Neural cell (in vitro differentiated cells): ENCODE results near the gene AMN1. TPM values are rescaled to one million over a fixed set of nuclear protein-coding genes. Genes with fewer than 3 reads are reported as not detected.
A peak's percentile ranks its signal among the peaks of the same experiment; 100 is the strongest.

ENCODE experiments used
- H2AFZ ChIP-seq: fragments of 200-600, 300-800 bp; sonication (generic), shearing (Covaris generic); 2 replicates; pipeline ENCODE4 v1.6.0; 2014; ENCODE audit warnings: low read depth, mild to moderate bottlenecking, antibody characterized with exemption, low read length, moderate library complexity
- H3F3A ChIP-seq: fragments of 200-600 bp; shearing (Covaris generic); 2 replicates; pipeline ENCODE4 v1.6.1; 2016; ENCODE audit warnings: mild to moderate bottlenecking, moderate library complexity, mixed read lengths, antibody characterized with exemption, low read length; ENCODE audit not compliant: insufficient read depth, poor library complexity, severe bottlenecking
- H3K27ac ChIP-seq: fragments of 200-600, 300-800 bp; sonication (generic), shearing (Covaris generic); 2 replicates; pipeline ENCODE4 v1.5.1; 2014; ENCODE audit warnings: mild to moderate bottlenecking, low read length, moderate library complexity
- H3K27me3 ChIP-seq: fragments of 300-800, 200-600 bp; sonication (generic), shearing (Covaris generic); 2 replicates; pipeline ENCODE4 v1.6.0; 2014; ENCODE audit warnings: mild to moderate bottlenecking, low read depth, low read length, moderate library complexity; ENCODE audit not compliant: insufficient read depth
- H3K36me3 ChIP-seq: fragments of 300-800, 200-600 bp; sonication (generic), shearing (Covaris generic); 2 replicates; pipeline ENCODE4 v1.5.1; 2014; ENCODE audit warnings: mild to moderate bottlenecking, antibody characterized with exemption, low read length, moderate library complexity; ENCODE audit not compliant: insufficient read depth
- H3K4me2 ChIP-seq: fragments of 300-800, 200-600 bp; sonication (generic), shearing (Covaris generic); 2 replicates; pipeline ENCODE4 v1.6.0; 2014; ENCODE audit warnings: mild to moderate bottlenecking, low read length
- H3K4me3 ChIP-seq: fragments of 300-800, 200-600 bp; sonication (generic), shearing (Covaris generic); 2 replicates; pipeline ENCODE4 v1.5.1; 2014; ENCODE audit warnings: mild to moderate bottlenecking, low read length, moderate library complexity
- H3K79me2 ChIP-seq: fragments of 200-600 bp; shearing (Covaris generic); replicated peaks from 2 replicates; pipeline ENCODE4 v1.6.0; 2014; ENCODE audit warnings: mild to moderate bottlenecking, low read length, moderate library complexity; ENCODE audit not compliant: insufficient read depth
- H3K9ac ChIP-seq: fragments of 300-800, 200-600 bp; sonication (generic), shearing (Covaris generic); 2 replicates; pipeline ENCODE4 v1.6.1; 2016; ENCODE audit warnings: mild to moderate bottlenecking, low read length, mixed read lengths
- H3K9me2 ChIP-seq: fragments of 200-600 bp; shearing (Covaris generic); 2 replicates; pipeline ENCODE4 v1.6.1; 2016; ENCODE audit warnings: mild to moderate bottlenecking, low read length, mixed read lengths; ENCODE audit not compliant: insufficient read depth
- H3K9me3 ChIP-seq: fragments of 200-600, 300-800 bp; sonication (generic), shearing (Covaris generic); 2 replicates; pipeline ENCODE4 v1.6.1; 2016; ENCODE audit warnings: mild to moderate bottlenecking, mixed run types, low read length, moderate library complexity, mixed read lengths
- H4K20me1 ChIP-seq: fragments of 200-600 bp; shearing (Covaris generic); 2 replicates; pipeline ENCODE4 v1.6.1; 2016; ENCODE audit warnings: mild to moderate bottlenecking, mixed run types; ENCODE audit not compliant: insufficient read depth
- CTCF ChIP-seq: fragments of 450-650 bp; IDR thresholded peaks from 2 replicates; pipeline ENCODE4 v1.5.1; 2014; ENCODE audit warnings: antibody characterized with exemption, mild to moderate bottlenecking, moderate library complexity; ENCODE audit not compliant: poor library complexity, severe bottlenecking
- EP300 ChIP-seq: fragments of 450-650 bp; conservative IDR thresholded peaks from 2 replicates; pipeline ENCODE4 v1.6.1; 2014; ENCODE audit warnings: antibody characterized with exemption, mild to moderate bottlenecking, moderate library complexity; ENCODE audit not compliant: poor library complexity, severe bottlenecking
- EZH2 ChIP-seq: fragments of 200-600, 300-800 bp; shearing (Covaris generic), sonication (generic); IDR thresholded peaks from 2 replicates; pipeline ENCODE4 v1.6.1; 2014; ENCODE audit warnings: antibody characterized with exemption, low read length, borderline replicate concordance, mild to moderate bottlenecking; ENCODE audit not compliant: insufficient read depth, poor library complexity, severe bottlenecking
- MXI1 ChIP-seq: fragments of 450-650 bp; conservative IDR thresholded peaks from 2 replicates; pipeline ENCODE4 v1.6.1; 2014; ENCODE audit warnings: antibody characterized with exemption, mild to moderate bottlenecking; ENCODE audit not compliant: poor library complexity, severe bottlenecking
- POLR2AphosphoS5 ChIP-seq: IDR thresholded peaks from 2 replicates; pipeline ENCODE4 v1.6.1; 2012
- RAD21 ChIP-seq: fragments of 450-650 bp; conservative IDR thresholded peaks from 2 replicates; pipeline ENCODE4 v1.6.1; 2014; ENCODE audit warnings: antibody characterized with exemption, mild to moderate bottlenecking, moderate library complexity
- REST ChIP-seq: IDR thresholded peaks from 2 replicates; pipeline ENCODE4 v1.6.1; 2012; ENCODE audit warnings: borderline replicate concordance
- SMC3 ChIP-seq: fragments of 450-650 bp; conservative IDR thresholded peaks from 2 replicates; pipeline ENCODE4 v1.6.1; 2014; ENCODE audit warnings: antibody characterized with exemption, mild to moderate bottlenecking, moderate library complexity; ENCODE audit not compliant: poor library complexity
- TAF1 ChIP-seq: IDR thresholded peaks from 2 replicates; pipeline ENCODE4 v1.6.1; 2012; ENCODE audit warnings: low read depth
- polyA minus RNA-seq: library from RNA; depleted of rRNA, polyadenylated mRNA; stranded (reverse); fragments of >200 nt; gene quantifications from 2 replicates; pipeline ENCODE4 v1.2.3, GENCODE V29; 2014
- polyA plus RNA-seq: library from polyadenylated mRNA; depleted of rRNA; stranded (reverse); fragments of >200 nt; gene quantifications from 2 replicates; pipeline ENCODE4 v1.2.3, GENCODE V29; 2014

Gene AMN1
- polyA plus RNA-seq: 119 and 125 TPM in 2 replicates
- polyA minus RNA-seq: 74.7 and 81.8 TPM in 2 replicates

GRCh38 chr12:31728917-31729640 is at the start of gene AMN1:
TSS of gene AMN1 (minus strand) at chr12:31729021. CDS start at chr12:31729008, 13 bp downstream.
- H3K9ac ChIP-seq: peak within 1 kb of the TSS; percentile 87
- peak within 1 kb of the TSS; percentile 89 for H3K27ac ChIP-seq
- H3K79me2 ChIP-seq: no peaks in the 10 kb centered on the region
- no peaks in the 10 kb centered on the region for H3K9me2 ChIP-seq
- H4K20me1 ChIP-seq: no peaks in the 10 kb centered on the region
- H3K4me2 ChIP-seq: peak within 1 kb of the TSS; percentile 92
- peak within 1 kb of the TSS; percentile 100 for H2AFZ ChIP-seq
- no peaks in the 10 kb centered on the region for H3K36me3 ChIP-seq
- no peaks in the 10 kb centered on the region for H3K9me3 ChIP-seq
- no peaks in the 10 kb centered on the region for H3K27me3 ChIP-seq
- H3K4me3 ChIP-seq: peak within 1 kb of the TSS; percentile 91
- no peak for TF ChIP-seq EZH2
- TF ChIP-seq POLR2AphosphoS5: peak; percentile 80
- peak; percentile 47 for TF ChIP-seq SMC3
- no peak for TF ChIP-seq REST
- peak; percentile 34 for TF ChIP-seq RAD21
- peak; percentile 38 for TF ChIP-seq CTCF
- TF ChIP-seq EP300: peak; percentile 41
- TF ChIP-seq TAF1: no peak
- TF ChIP-seq MXI1: peak; percentile 58
- peaks cover 4% of the 10 kb centered on the region for H3F3A ChIP-seq

- no peak overlapping the region for H3K27ac ChIP-seq
These were observed 45.0 kb upstream of the AMN1 start for GRCh38 chr12:31773867-31774266.

More at GRCh38 chr12:31773867-31774266, 45.0 kb upstream of the AMN1 start:
- no peaks in the 10 kb centered on the region for H3K79me2 ChIP-seq
- no peak overlapping the region for H3K4me3 ChIP-seq
- H3K9me2 ChIP-seq: no peaks in the 10 kb centered on the region
- TF ChIP-seq TAF1: no peak
- TF ChIP-seq MXI1: no peak
- no peak for TF ChIP-seq EZH2
- TF ChIP-seq REST: no peak
- no peak for TF ChIP-seq POLR2AphosphoS5
- TF ChIP-seq RAD21: no peak
- TF ChIP-seq SMC3: no peak
- no peak for TF ChIP-seq CTCF
- no peak for TF ChIP-seq EP300
- H3K36me3 ChIP-seq: no peaks in the 10 kb centered on the region
- no peak overlapping the region for H3K4me2 ChIP-seq
- no peaks in the 10 kb centered on the region for H4K20me1 ChIP-seq
- no peaks in the 10 kb centered on the region for H3F3A ChIP-seq
- no peak overlapping the region for H3K9ac ChIP-seq
- H3K9me3 ChIP-seq: no peaks in the 10 kb centered on the region
- no peaks in the 10 kb centered on the region for H3K27me3 ChIP-seq
- no peak overlapping the region for H2AFZ ChIP-seq
